Endothelial cell (in vitro differentiated cells): ENCODE results near the gene REEP6. TPM values are rescaled to one million over a fixed set of nuclear protein-coding genes. Genes with fewer than 3 reads are reported as not detected.
"Not testable (repeated sequence)": the region's sequence is repeated elsewhere in the genome, so short reads cannot be mapped to it uniquely, and the experiment has no call there.

ENCODE experiments used
- DNase-seq: peaks from one replicate; pipeline ENCODE4 v3.0.0; 2021; ENCODE audit warnings: low spot score
- H3K27ac Mint-ChIP-seq: one replicate; pipeline ENCODE4 v1.8.0; 2021; ENCODE audit warnings: mixed read lengths, inconsistent platforms; ENCODE audit not compliant: unreplicated experiment
- H3K27me3 Mint-ChIP-seq: one replicate; pipeline ENCODE4 v1.8.0; 2021; ENCODE audit warnings: mild to moderate bottlenecking, moderate library complexity, mixed read lengths, inconsistent platforms; ENCODE audit not compliant: unreplicated experiment
- H3K36me3 Mint-ChIP-seq: one replicate; pipeline ENCODE4 v1.8.0; 2021; ENCODE audit warnings: mild to moderate bottlenecking, low read depth, mixed read lengths, inconsistent platforms; ENCODE audit not compliant: unreplicated experiment
- H3K4me1 Mint-ChIP-seq: one replicate; pipeline ENCODE4 v1.8.0; 2021; ENCODE audit warnings: mild to moderate bottlenecking, mixed read lengths, inconsistent platforms; ENCODE audit not compliant: unreplicated experiment
- H3K4me3 Mint-ChIP-seq: one replicate; pipeline ENCODE4 v1.8.0; 2021; ENCODE audit warnings: mild to moderate bottlenecking, mixed read lengths, inconsistent platforms; ENCODE audit not compliant: unreplicated experiment
- H3K9me3 Mint-ChIP-seq: one replicate; pipeline ENCODE4 v1.8.0; 2021; ENCODE audit warnings: mixed read lengths, inconsistent platforms; ENCODE audit not compliant: unreplicated experiment
- CTCF ChIP-seq: fragments of 200-600 bp; sonication (generic); IDR thresholded peaks from one replicate; pipeline ENCODE4 v1.5.0; 2021; ENCODE audit warnings: antibody characterized with exemption; ENCODE audit not compliant: unreplicated experiment
- total RNA-seq: library from RNA; stranded (reverse); fragmentation: NEBNext Ultra II Directional; extraction: Animal tissue kit (Norgen Biotek cat#: 25700); gene quantifications from one replicate; pipeline ENCODE4 v1.2.1, GENCODE V29; 2021; ENCODE audit not compliant: unreplicated experiment

REEP6 gene
- total RNA-seq, 1 donor from 2014 or later: 2.3 TPM

- no peak for DNase-seq
- Mint-ChIP-seq H3K4me3 (no peak overlapping the region), H3K9me3 (no peaks in the 10 kb centered on the region), H3K4me1 (peaks cover 6% of the 10 kb centered on the region), H3K27ac (no peak overlapping the region), H3K27me3 (peaks cover 23% of the 10 kb centered on the region), H3K36me3 (peaks cover 7% of the 10 kb centered on the region)
- TF ChIP-seq CTCF: no peak
These were observed 36.1 kb downstream of the REEP6 start for GRCh38 chr19:1526979-1527649.

- TF ChIP-seq CTCF: no peak
- peaks cover 7% of the 10 kb centered on the region for H3K36me3 Mint-ChIP-seq
- no peak for DNase-seq
- no peak overlapping the region for H3K27ac Mint-ChIP-seq
- H3K9me3 Mint-ChIP-seq: no peaks in the 10 kb centered on the region
- peaks cover 6% of the 10 kb centered on the region for H3K4me1 Mint-ChIP-seq
- no peak overlapping the region for H3K4me3 Mint-ChIP-seq
- H3K27me3 Mint-ChIP-seq: peaks cover 23% of the 10 kb centered on the region
These were observed 36.8 kb downstream of the REEP6 start for GRCh38 chr19:1527650-1528309.

- peaks cover 16% of the 10 kb centered on the region for H3K27me3 Mint-ChIP-seq
- peaks cover 6% of the 10 kb centered on the region for H3K4me1 Mint-ChIP-seq
- H3K9me3 Mint-ChIP-seq: no peaks in the 10 kb centered on the region
- no peak overlapping the region for H3K27ac Mint-ChIP-seq
- no peak overlapping the region for H3K4me3 Mint-ChIP-seq
- no peak for TF ChIP-seq CTCF
- no peak for DNase-seq
- H3K36me3 Mint-ChIP-seq: peaks cover 7% of the 10 kb centered on the region
These were observed 37.8 kb downstream of the REEP6 start for GRCh38 chr19:1528596-1529429.

- Mint-ChIP-seq H3K27ac (no peak overlapping the region), H3K9me3 (no peaks in the 10 kb centered on the region), H3K4me3 (no peak overlapping the region), H3K27me3 (peaks cover 14% of the 10 kb centered on the region), H3K4me1 (peaks cover 5% of the 10 kb centered on the region), H3K36me3 (peaks cover 5% of the 10 kb centered on the region)
- DNase-seq: no peak
- no peak for TF ChIP-seq CTCF
These were observed 38.4 kb downstream of the REEP6 start for GRCh38 chr19:1529430-1529816.

GRCh38 chr19:1530856-1531255, 39.9 kb downstream of the REEP6 start:
- H3K4me1 Mint-ChIP-seq, H3K4me3 Mint-ChIP-seq, H3K9me3 Mint-ChIP-seq, DNase-seq, H3K27me3 Mint-ChIP-seq, H3K36me3 Mint-ChIP-seq, H3K27ac Mint-ChIP-seq: not testable (repeated sequence)
